Mesenteric fat pad (tissue), 1 donor: ENCODE results near the gene RFNG. TPM values are rescaled to one million over a fixed set of nuclear protein-coding genes. Genes with fewer than 3 reads are reported as not detected.

Experiments
- DNase-seq: peaks from one replicate; pipeline ENCODE4 v3.0.0-alpha.2; 2020; ENCODE audit warnings: low spot score
- total RNA-seq: library from RNA; stranded (reverse); fragmentation: NEBNext Ultra II Directional; extraction: Animal tissue kit (Norgen Biotek cat#: 25700); gene quantifications from one replicate; pipeline ENCODE4 v1.2.1, GENCODE V29; 2021
- donor health status: DM: yes; HTN: yes; CAD: no.

The RFNG gene
- total RNA-seq, 1 donor from 2014 or later, result 46.1 TPM

DNA sequence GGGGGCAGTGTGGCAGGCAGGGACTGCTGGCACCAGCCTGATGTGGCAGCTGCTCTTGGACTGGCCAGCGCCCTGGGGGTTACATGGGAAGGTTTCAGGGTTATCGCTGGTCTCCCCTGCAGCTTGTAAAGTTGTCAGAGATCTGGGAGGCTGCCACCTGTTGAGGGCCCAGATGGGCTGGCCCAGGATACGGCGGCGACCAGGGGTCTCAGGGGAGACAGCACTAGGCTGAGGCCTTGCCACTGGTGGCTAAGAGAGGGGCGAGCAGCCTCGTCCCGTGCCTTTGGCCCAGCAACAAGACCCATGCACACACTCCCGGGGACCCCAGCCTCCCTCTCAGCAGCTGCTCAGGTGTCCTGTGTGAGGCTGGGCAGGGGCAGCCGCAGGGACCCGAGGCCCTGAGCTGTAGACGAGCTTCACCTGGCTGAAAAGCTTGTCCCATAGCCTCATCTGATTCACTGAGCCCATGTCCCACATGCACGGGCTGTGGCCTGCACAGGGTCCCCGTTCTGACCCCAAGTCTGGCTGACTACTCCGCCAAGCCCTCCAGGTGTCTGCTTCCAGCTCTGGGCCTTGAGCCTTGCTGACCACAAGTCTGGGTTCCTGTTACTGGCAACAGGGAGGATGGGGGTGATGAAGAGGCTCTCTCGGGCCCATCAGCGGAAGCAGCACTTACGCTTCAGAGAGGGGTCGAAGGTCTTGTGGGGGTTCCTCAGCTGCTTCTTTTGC is 7.8 kb upstream of the RFNG start:
- no peak for DNase-seq

DNA sequence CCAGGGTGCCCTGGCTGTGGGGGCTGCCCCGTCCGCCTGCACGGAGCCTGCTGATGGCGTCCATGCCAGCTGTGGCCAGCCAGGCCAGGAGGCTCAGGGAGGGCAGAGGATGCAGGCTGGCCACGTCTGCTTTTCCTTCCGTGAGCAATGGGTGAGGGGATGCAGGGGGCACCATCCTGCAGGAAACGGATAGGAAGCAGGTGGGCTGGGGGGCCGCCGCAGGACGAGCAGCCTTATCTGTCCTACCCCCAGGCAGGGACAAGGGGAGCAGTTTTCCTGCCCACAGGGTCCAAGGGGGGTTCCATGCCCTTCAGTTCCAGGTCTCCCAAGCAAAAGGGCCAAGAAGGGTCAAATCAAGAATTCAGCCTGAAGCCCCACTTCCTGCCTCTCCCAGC is 7.2 kb upstream of the RFNG start:
- no peak for DNase-seq

- DNase-seq, result no peak
These were observed 6.7 kb upstream of the RFNG start for GRCh38 chr17:82058230-82058854.

GRCh38 chr17:82056729-82057621 is 5.4 kb upstream of the RFNG start:
- DNase-seq, result no peak

GRCh38 chr17:82055965-82056728 is 4.5 kb upstream of the RFNG start:
- DNase-seq, result no peak

GRCh38 chr17:82055023-82055964 is 3.7 kb upstream of the RFNG start:
- DNase-seq, result no peak

GRCh38 chr17:82054351-82055022 is 2.9 kb upstream of the RFNG start:
- no peak for DNase-seq

- no peak for DNase-seq
These were observed 2.1 kb upstream of the RFNG start for GRCh38 chr17:82053556-82054263.

GRCh38 chr17:82053130-82053529 is 1.5 kb upstream of the RFNG start:
- no peak for DNase-seq

- no peak for DNase-seq
These were observed 1.0 kb upstream of the RFNG start for GRCh38 chr17:82052638-82053059.

DNA sequence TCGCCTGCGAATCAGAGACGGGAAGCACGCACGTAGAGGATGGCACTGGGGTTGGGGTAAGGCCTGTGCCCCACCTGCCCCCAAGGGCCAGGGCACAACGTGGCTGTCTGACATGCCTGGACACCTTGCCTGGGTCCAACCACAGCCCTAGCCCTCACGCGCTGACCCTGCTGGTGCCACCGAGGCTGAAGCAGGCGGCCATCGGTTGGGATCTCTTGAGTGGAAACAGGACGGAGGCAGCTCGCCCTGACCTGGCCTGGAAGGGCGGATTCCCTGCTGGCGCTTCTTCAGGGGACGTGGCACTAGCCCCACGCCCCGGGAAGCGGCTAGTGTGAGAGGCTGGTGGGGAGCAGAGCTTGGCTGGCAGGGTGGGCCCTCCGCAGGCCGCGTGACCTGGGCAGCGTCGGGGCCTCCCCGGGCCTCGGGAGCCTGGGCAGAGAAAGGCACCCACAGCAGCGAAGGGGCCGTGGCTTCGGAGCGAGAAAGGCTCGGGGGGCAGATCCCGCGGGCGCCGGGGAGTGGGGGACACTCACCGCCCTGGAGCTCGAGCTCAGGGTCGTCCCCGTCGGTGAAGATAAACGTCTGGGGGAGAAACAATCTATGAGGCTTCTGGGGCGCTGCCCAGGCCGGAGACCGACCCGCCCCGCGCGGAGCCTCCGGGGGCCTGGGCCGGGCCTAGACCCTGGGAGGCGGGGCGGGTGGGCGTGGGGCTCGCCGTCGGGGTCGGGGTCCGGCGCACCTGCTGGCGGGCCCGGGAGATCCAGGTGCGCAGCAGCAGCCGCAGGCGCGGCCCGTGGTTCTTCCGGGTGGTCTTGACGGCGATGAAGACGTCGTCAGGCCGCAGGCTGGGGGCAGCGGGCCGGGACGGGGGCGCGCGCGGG is 610 bp downstream of the RFNG start:
- no peak for DNase-seq

DNA sequence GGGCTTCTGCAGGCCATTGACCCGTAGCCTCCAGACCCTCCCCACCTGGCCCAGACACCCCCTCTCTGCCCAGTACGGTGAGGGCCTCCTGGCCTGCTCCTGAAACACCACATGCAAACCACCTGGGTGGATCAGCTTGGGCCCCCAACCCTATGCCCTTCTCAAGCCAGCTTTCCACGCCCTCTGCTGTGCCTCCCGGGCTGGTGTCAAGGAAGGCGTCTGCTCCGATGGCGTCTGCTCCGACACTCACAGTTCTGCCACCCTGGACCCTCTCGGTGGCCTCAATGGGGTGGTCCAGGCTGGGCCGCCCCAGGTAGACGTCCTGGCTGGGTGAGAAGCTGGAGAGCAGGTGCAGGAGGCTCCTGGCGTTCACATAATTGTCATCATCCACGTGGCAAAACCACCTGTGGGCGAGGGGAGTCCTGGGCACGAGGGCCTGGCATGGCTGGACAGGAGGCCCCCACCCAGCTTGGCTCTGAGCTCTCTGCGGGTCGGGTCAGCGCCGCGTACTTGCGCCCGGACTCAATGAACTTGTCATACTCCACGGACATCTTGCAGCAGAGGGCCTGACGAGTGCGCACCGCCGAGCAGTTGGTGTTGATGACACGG is 1.4 kb downstream of the RFNG start:
- DNase-seq, result no peak

GRCh38 chr17:82049521-82049971 is 2.1 kb downstream of the RFNG start:
- no peak for DNase-seq

GRCh38 chr17:82049106-82049505 is 2.5 kb downstream of the RFNG start:
- DNase-seq, result no peak

DNA sequence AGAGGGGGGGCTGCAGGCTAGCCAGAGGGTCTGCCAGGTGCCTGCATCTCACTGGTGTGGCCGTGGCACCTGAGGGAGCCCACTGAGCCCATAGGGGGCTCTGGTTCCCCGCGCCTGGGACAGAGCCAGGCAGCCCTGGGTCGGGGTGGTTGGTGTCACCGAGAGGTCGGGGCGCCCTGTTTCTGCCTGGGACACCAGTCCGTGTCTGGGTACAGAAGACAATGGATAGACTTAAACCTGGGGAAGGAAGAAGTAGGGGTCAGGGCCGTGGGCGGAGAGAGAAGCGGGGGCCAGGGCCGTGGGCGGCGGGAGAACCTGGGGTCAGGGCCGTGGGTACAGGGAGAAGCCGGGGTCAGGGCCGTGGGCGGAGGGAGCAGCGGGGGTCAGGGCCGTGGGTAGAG is 3.0 kb downstream of the RFNG start:
- DNase-seq, result no peak

- no peak for DNase-seq
These were observed 3.6 kb downstream of the RFNG start for GRCh38 chr17:82047914-82048570.

GRCh38 chr17:82047379-82047778 is 4.2 kb downstream of the RFNG start:
- no peak for DNase-seq
